NK-92 (cell line): ENCODE results near the gene GFI1.
"Not testable (repeated sequence)": the region's sequence is repeated elsewhere in the genome, so short reads cannot be mapped to it uniquely, and the experiment has no call there.

ENCODE experiments used
- DNase-seq: peaks from one replicate; lab custom pipeline; 2025; ENCODE audit not compliant: unreplicated experiment; lab: John Stamatoyannopoulos, UW

GFI1 gene

GRCh38 chr1:92466683-92467352 is 19.9 kb downstream of the GFI1 start:
- no peak for DNase-seq

GRCh38 chr1:92465256-92465647 is 21.5 kb downstream of the GFI1 start:
- no peak for DNase-seq

GRCh38 chr1:92464588-92465255 is 22.0 kb downstream of the GFI1 start:
- DNase-seq = no peak

- no peak for DNase-seq
Measured at GRCh38 chr1:92461364-92462097, 25.2 kb downstream of the GFI1 start.

GRCh38 chr1:92459871-92460320 is 26.8 kb downstream of the GFI1 start:
- no peak for DNase-seq

- DNase-seq = no peak
Measured at GRCh38 chr1:92458146-92458545, 28.6 kb downstream of the GFI1 start.

- DNase-seq = no peak
Measured at GRCh38 chr1:92447976-92448375, 38.7 kb downstream of the GFI1 start.

GRCh38 chr1:92447033-92447681 is 39.6 kb downstream of the GFI1 start:
- DNase-seq = no peak

- DNase-seq = no peak
Measured at GRCh38 chr1:92446546-92446945, 40.2 kb downstream of the GFI1 start.

GRCh38 chr1:92445865-92446264 is 40.9 kb downstream of the GFI1 start:
- no peak for DNase-seq

- no peak for DNase-seq
Measured at GRCh38 chr1:92444351-92444750, 42.4 kb downstream of the GFI1 start.

GRCh38 chr1:92443893-92444292 is 42.8 kb downstream of the GFI1 start:
- no peak for DNase-seq

- DNase-seq = no peak
Measured at GRCh38 chr1:92442351-92442750, 44.4 kb downstream of the GFI1 start.

GRCh38 chr1:92441697-92442342 is 44.9 kb downstream of the GFI1 start:
- no peak for DNase-seq

- DNase-seq = no peak
Measured at GRCh38 chr1:92441316-92441696, 45.4 kb downstream of the GFI1 start.

GRCh38 chr1:92439291-92439690 is 47.4 kb downstream of the GFI1 start:
- no peak for DNase-seq

- not testable (repeated sequence) for DNase-seq
Measured at GRCh38 chr1:92434572-92434971, 52.2 kb downstream of the GFI1 start.

- DNase-seq = no peak
Measured at GRCh38 chr1:92430030-92430429, 56.7 kb downstream of the GFI1 start.

GRCh38 chr1:92425617-92426016 is 61.1 kb downstream of the GFI1 start:
- DNase-seq = no peak
